ENCODE data around the gene RBP3. TPM values are rescaled to one million over a fixed set of nuclear protein-coding genes. Genes with fewer than 3 reads are reported as not detected.

Gene RBP3
- total RNA-seq, 1 donor from 2014 or later = not detected

GRCh38 chr10:47367646-47368045 is 19.5 kb downstream of the RBP3 start:
- Histone ChIP-seq H3K27me3 (ENCODE audit: low read depth) (no peaks in the 10 kb centered on the region), H3K4me3 (no peak overlapping the region), H3K4me1 (no peaks in the 10 kb centered on the region), H3K27ac (no peak overlapping the region), H3K36me3 (no peaks in the 10 kb centered on the region), H3K9me3 (no peaks in the 10 kb centered on the region)
- no peak for ATAC-seq
- TF ChIP-seq, protein P1, sequence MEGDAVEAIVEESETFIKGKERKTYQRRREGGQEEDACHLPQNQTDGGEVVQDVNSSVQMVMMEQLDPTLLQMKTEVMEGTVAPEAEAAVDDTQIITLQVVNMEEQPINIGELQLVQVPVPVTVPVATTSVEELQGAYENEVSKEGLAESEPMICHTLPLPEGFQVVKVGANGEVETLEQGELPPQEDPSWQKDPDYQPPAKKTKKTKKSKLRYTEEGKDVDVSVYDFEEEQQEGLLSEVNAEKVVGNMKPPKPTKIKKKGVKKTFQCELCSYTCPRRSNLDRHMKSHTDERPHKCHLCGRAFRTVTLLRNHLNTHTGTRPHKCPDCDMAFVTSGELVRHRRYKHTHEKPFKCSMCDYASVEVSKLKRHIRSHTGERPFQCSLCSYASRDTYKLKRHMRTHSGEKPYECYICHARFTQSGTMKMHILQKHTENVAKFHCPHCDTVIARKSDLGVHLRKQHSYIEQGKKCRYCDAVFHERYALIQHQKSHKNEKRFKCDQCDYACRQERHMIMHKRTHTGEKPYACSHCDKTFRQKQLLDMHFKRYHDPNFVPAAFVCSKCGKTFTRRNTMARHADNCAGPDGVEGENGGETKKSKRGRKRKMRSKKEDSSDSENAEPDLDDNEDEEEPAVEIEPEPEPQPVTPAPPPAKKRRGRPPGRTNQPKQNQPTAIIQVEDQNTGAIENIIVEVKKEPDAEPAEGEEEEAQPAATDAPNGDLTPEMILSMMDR (IDR thresholded peaks at IDR 0.05) = no peak
- no peak for DNase-seq
- intact Hi-C loops (cut with DNase I) = no loop called here

DNA sequence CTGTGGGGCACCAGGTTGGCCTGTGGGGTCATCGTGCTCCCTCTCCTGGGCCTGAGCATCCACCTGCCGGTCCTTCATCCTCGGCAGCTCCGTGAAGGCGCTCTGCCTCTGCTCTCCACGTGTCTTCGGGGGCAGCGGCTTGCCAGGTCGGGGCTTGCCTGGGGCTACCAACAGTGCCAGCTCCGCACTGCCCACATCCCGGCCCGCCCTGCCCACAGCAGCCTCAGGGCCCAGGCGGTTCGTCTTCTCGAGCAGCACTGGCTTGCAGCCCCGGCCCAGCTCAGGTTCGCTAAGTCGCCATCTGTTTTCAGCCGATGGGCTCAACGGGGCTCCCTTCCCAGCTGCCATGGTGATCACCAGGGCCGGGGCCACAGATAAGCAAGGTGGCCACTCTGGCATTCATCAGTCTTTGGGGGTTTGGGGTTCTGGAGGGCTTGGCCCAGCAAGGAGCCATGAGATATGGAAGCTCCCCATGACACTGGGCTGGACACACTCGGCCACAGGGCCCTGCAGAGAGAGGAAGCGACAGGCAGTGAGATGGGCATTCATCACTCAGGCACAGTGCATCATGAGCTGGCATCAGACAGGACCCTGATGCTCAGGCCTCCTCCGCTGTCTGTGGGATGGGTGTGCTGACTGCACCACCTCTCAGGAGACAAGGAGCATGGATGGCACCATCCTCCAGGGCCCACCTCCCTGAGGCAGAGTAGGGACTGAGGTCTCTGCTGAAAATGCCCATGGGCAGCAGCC is 20.4 kb downstream of the RBP3 start:
- Histone ChIP-seq H3K4me1 (no peaks in the 10 kb centered on the region), H3K4me3 (no peak overlapping the region), H3K9me3 (no peaks in the 10 kb centered on the region), H3K36me3 (no peaks in the 10 kb centered on the region), H3K27me3 (ENCODE audit: low read depth) (no peaks in the 10 kb centered on the region), H3K27ac (no peak overlapping the region)
- ATAC-seq (no peak), DNase-seq (no peak)
- intact Hi-C loops (cut with DNase I) = no loop called here
- TF ChIP-seq, protein P1 (IDR thresholded peaks at IDR 0.05) = no peak

DNA sequence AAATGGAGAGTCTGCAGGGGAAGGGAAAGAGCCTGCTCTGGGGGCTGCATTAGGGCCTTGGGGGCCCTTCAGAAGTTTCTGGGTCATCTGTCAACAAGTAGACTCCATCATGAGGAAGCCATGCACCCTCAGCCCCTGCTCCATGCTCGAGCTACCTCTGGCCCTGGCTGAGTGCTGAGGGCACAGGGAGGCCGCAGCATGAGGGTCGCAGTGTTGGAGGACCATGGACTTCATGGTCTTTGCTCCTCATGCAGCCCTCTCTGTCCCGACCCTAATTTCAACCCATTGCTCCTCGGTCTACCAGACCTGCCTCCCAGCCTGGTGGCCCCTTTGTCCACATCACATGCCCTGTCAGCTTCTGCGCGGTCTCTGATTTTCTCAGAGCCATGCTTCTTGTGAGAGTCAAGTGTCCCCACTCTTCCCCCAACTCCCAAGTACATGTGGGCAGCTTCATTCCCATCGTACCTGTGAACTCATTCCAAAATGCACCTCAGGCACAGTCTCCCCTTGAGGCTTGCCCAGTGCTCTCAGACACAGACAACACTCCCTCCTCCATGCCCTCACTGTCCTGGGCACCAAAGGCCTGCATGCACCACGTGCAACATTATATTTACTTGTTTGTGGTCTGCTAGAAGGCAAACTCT is 21.2 kb downstream of the RBP3 start:
- H3K36me3 ChIP-seq = no peaks in the 10 kb centered on the region
- TF ChIP-seq, protein P1 (IDR thresholded peaks at IDR 0.05) = no peak
- no peaks in the 10 kb centered on the region for H3K9me3 ChIP-seq
- H3K4me3 ChIP-seq = no peak overlapping the region
- intact Hi-C loops (cut with DNase I) = no loop called here
- peaks cover under 1% of the 10 kb centered on the region for H3K4me1 ChIP-seq
- DNase-seq (no peak), ATAC-seq (no peak)
- H3K27ac ChIP-seq = no peak overlapping the region
- H3K27me3 ChIP-seq (ENCODE audit: low read depth) = no peaks in the 10 kb centered on the region

DNA sequence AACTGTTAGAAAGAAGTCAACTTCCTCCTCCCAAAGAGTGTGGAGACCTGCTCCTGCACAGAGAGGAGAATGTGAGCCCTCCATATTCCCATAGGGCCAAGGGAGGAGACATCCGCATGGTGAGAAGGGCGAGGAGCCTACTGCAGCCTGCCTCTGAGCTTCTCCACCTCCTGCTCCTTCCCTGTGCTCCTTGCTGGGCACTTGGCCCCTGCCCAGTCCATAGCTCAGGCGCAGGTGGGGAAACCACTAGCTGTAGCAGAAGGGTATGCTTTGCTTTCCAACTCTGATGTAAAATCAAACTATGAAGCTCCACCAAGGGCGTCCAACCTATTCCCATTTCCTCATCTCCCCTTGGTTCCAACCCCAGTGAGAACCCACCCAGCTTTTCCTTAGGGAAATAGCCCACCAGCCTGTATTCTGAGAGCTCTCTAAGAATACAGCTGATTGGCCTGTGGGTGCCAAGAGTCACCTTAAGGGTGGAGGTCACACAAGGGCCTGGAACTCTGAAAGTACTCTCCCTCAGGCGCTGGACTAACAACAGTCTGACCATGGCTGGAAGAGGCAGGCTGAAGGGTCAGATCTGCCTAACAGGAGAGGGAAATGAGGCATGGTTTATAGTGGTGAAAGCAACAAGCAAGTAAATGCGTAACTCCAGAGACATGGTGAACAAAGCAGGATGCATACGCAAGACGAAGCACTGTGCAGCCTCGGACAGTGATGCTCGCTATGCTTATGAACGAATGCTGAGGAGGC is 22.0 kb downstream of the RBP3 start:
- H3K4me1 ChIP-seq = peaks cover 5% of the 10 kb centered on the region
- H3K36me3 ChIP-seq = no peaks in the 10 kb centered on the region
- intact Hi-C loops (cut with DNase I) = no loop called here
- H3K4me3 ChIP-seq = no peak overlapping the region
- H3K27me3 ChIP-seq (ENCODE audit: low read depth) = no peaks in the 10 kb centered on the region
- H3K9me3 ChIP-seq = no peaks in the 10 kb centered on the region
- DNase-seq (no peak), ATAC-seq (no peak)
- no peak overlapping the region for H3K27ac ChIP-seq
- TF ChIP-seq, protein P1 (IDR thresholded peaks at IDR 0.05) = no peak

DNA sequence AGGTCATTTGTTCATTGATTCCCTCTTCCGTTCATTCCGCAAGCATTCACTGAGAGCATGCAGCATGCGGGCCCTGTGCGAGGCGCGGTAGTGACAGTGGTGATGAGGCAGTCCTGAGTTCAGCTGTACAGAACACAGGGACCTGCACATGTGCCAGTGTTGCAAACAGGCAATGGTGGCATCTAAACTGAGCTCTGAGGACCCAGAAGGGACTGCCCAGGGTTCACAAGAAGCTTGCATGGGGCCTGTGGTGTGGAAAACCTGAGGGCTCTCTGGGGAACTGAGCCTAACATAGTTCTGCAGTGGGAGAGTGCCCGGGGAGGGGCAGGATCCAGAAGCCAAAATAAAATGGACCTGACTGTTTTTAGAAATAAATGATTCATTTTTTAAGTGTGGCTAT is 22.7 kb downstream of the RBP3 start:
- DNase-seq (no peak), ATAC-seq (no peak)
- H3K4me3 ChIP-seq = no peak overlapping the region
- no peaks in the 10 kb centered on the region for H3K27me3 ChIP-seq (ENCODE audit: low read depth)
- peaks cover 5% of the 10 kb centered on the region for H3K4me1 ChIP-seq
- H3K36me3 ChIP-seq = no peaks in the 10 kb centered on the region
- H3K27ac ChIP-seq = no peak overlapping the region
- H3K9me3 ChIP-seq = no peaks in the 10 kb centered on the region
- intact Hi-C loops (cut with DNase I) = no loop called here
- TF ChIP-seq, protein P1 (IDR thresholded peaks at IDR 0.05) = no peak
